ENCODE results near the gene ADAMTS14. TPM values are rescaled to one million over a fixed set of nuclear protein-coding genes. Genes with fewer than 3 reads are reported as not detected.

ADAMTS14 gene
- total RNA-seq, 1 experiment from 2014 or later, result 2.1 TPM

- no peak overlapping the region for H3K4me3 Mint-ChIP-seq
- TF ChIP-seq ZNF416 (CRISPR knock-in tag; IDR thresholded peaks at IDR 0.05), result no peak
- TF ChIP-seq CREM (CRISPR knock-in tag; IDR thresholded peaks at IDR 0.05), result no peak
- TF ChIP-seq ZNF425 (CRISPR knock-in tag; conservative IDR thresholded peaks at IDR 0.05), result no peak
- no peak for TF ChIP-seq GTF2I (CRISPR knock-in tag; conservative IDR thresholded peaks at IDR 0.05)
- no peak for TF ChIP-seq SOX15 (CRISPR knock-in tag; IDR thresholded peaks at IDR 0.05)
- TF ChIP-seq HMGA2 (CRISPR knock-in tag; IDR thresholded peaks at IDR 0.05), result no peak
- TF ChIP-seq FOXP1 (CRISPR knock-in tag; IDR thresholded peaks at IDR 0.05; ENCODE audit: borderline replicate concordance), result no peak
- no peak for TF ChIP-seq JAZF1 (CRISPR knock-in tag; IDR thresholded peaks at IDR 0.05)
- no peak for TF ChIP-seq TEAD1 (CRISPR knock-in tag; IDR thresholded peaks at IDR 0.05)
- TF ChIP-seq USF1 (CRISPR knock-in tag; IDR thresholded peaks at IDR 0.05), result no peak
- no peak for TF ChIP-seq ZBTB21 (CRISPR knock-in tag; IDR thresholded peaks at IDR 0.05; ENCODE audit: borderline replicate concordance)
- TF ChIP-seq EMX1 (CRISPR knock-in tag; IDR thresholded peaks at IDR 0.05), result no peak
- no peak for TF ChIP-seq ERG (CRISPR knock-in tag; IDR thresholded peaks at IDR 0.05)
- TF ChIP-seq ZNF232 (CRISPR knock-in tag; IDR thresholded peaks at IDR 0.05), result no peak
- no peak for TF ChIP-seq CREB1 (CRISPR knock-in tag; IDR thresholded peaks at IDR 0.05)
- no peak for TF ChIP-seq ATF2 (CRISPR knock-in tag; IDR thresholded peaks at IDR 0.05; ENCODE audit: borderline replicate concordance, low read depth)
- TF ChIP-seq ZNF396 (CRISPR knock-in tag; IDR thresholded peaks at IDR 0.05; ENCODE audit: borderline replicate concordance), result no peak
- TF ChIP-seq E2F5 (CRISPR knock-in tag; IDR thresholded peaks at IDR 0.05), result no peak
- peaks cover 4% of the 10 kb centered on the region; the same call in 1 of the 2 replicates for H3K27me3 Mint-ChIP-seq (ENCODE audit: low read depth)
- CTCF ChIA-PET, result interaction anchor here (0.6 to 1.0 kb wide), 2 partner anchors 9 to 29 kb away, joined by 3 read pairs; no protein-coding TSS in a partner anchor
- ATAC-seq (no peak), DNase-seq (ENCODE audit: low spot score) (no peak)
- peaks cover 59% of the 10 kb centered on the region for H3K9me3 Mint-ChIP-seq
- no peak overlapping the region for H3K27ac Mint-ChIP-seq
- H3K4me1 Mint-ChIP-seq, result no peaks in the 10 kb centered on the region
- peaks cover 37% of the 10 kb centered on the region for H3K36me3 Mint-ChIP-seq
- POLR2A ChIA-PET, result no interaction called here
Observed at GRCh38 chr10:70652761-70653657, 19.3 kb upstream of the ADAMTS14 start.

GRCh38 chr10:70655316-70655715 is 17.0 kb upstream of the ADAMTS14 start:
- no peaks in the 10 kb centered on the region for H3K4me1 Mint-ChIP-seq
- no peak overlapping the region for H3K27ac Mint-ChIP-seq
- H3K36me3 Mint-ChIP-seq, result peaks cover 28% of the 10 kb centered on the region
- ChIA-PET POLR2A (no interaction called here), CTCF (no interaction called here)
- DNase-seq (ENCODE audit: low spot score) (no peak), ATAC-seq (no peak)
- no peak overlapping the region for H3K4me3 Mint-ChIP-seq
- H3K9me3 Mint-ChIP-seq, result peaks cover 54% of the 10 kb centered on the region
- peaks cover 6% of the 10 kb centered on the region for H3K27me3 Mint-ChIP-seq (ENCODE audit: low read depth)
- no peak for TF ChIP-seq USF1 (CRISPR knock-in tag; IDR thresholded peaks at IDR 0.05)
- TF ChIP-seq SMAD3 (CRISPR knock-in tag; IDR thresholded peaks at IDR 0.05; ENCODE audit: borderline replicate concordance), result no peak
- TF ChIP-seq NFYB (CRISPR knock-in tag; conservative IDR thresholded peaks at IDR 0.05; ENCODE audit: low read depth), result no peak
- no peak for TF ChIP-seq ELF4 (CRISPR knock-in tag; IDR thresholded peaks at IDR 0.05; ENCODE audit: low read depth)
- no peak for TF ChIP-seq STAT6 (CRISPR knock-in tag; conservative IDR thresholded peaks at IDR 0.05; ENCODE audit: low read depth)
- no peak for TF ChIP-seq IRF1 (CRISPR knock-in tag; IDR thresholded peaks at IDR 0.05)

All from WTC11 (cell line).